ENCODE results near the gene KRTAP9-1.
"Not testable (repeated sequence)": the region's sequence is repeated elsewhere in the genome, so short reads cannot be mapped to it uniquely, and the experiment has no call there.

KRTAP9-1 gene

GRCh38 chr17:41184480-41184961, 5.2 kb upstream of the KRTAP9-1 start, which contains the start of gene KRTAP4-1:
KRTAP4-1 (minus strand) TSS chr17:41184911; CDS start chr17:41184854, 57 bp downstream.
- no peak for DNase-seq

- DNase-seq = no peak
Observed at GRCh38 chr17:41185001-41185400, 4.7 kb upstream of the KRTAP9-1 start.

DNA sequence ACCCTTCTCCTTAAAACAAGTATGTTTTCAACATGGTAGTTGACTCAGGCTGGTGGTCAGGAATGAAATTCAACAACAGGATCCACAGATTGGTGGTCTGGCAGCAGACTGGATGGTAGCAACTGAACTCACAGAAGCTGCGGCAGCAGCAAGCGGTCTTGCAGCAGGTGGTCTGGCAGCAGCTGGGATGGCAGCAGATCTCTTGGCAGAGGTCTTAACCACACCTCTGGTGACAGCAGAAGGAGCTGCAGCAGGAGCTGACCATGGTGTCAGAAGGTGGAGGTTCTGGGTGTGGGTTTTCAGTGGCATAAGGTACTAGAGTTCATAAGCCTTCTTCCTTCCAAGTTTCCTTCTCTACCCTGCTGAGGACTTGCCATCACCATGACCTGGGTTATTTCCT, 2.8 kb upstream of the KRTAP9-1 start:
- DNase-seq = no peak

GRCh38 chr17:41190328-41190727, 641 bp downstream of the KRTAP9-1 start:
- peak; percentile 50 for DNase-seq

DNA sequence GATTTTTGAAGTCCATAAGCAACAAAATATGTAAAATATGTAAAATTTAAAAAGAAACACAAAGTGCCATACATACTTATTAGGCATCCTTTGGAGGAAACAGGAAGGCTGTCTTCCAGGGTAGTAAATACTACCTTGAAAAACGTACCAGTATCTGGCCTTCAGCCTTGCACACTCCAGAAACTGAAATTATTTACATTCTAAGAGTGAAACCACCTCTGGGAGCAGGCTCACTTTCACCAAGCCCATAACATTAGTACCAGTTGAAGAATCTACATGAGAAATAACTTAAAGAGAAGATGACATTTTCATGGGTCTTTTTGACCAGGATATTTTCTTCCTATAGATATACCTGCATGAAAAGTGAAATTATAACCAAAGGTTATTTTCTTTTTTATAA, 6.4 kb downstream of the KRTAP9-1 start:
- no peak for DNase-seq

- no peak for DNase-seq
Observed at GRCh38 chr17:41199421-41200078, 9.9 kb downstream of the KRTAP9-1 start.

DNA sequence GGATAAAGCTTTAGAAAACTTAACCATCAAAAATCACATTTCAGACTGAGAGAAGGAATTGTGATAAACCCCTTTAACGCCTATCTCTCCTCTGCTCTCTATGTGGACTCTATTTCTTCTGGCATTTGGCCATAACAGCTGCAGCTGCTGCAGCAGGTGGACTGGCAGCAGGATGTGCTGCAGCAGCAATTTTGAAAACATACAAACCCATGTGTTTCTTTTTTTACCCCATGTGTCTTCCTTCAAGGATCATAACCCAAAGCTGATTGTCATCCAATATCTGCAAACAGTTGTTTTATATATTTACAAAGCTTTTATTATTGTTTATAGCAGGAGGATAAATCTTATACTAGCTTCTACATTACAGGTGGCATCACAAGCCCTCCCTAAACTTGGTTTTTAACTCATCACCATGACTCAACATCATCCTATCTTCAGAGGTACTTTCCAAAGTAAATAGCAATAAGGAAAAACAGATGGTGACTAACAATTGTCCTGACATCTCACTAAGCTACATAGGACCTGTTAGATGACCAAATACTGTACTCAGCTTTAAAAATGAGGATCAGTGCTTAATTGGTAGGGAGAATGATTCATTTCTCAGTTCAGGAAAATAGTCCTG, 22.3 kb downstream of the KRTAP9-1 start:
- no peak for DNase-seq

DNA sequence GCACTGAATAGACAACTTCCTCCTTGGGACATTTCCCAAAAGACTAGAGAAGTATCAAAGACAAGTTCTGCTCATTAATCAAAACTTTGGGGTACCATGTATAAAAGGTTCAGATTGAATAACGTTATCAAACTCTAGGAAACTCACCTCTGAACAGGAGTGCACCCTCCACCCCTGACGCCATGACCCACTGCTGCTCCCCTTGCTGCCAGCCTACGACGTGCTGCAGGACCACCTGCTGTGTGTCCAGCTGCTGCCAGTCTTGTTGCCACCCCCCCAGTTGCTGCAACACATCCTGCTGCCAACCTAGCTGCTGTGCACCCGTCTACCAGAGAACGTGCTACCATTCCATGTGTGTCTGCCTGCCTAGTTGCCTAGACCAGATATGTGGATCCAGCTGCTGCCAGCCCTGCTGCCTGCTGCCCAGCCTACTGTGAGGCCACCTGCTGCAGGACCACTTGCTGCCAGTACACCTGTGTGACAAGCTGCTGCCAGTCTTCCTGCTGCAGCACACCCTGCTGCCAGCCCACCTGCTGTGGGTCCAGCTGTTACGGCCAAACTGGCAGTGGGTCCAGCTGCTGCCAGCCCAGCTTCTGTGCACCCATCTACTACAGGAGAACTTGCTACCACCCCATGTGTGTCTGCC, 23.0 kb downstream of the KRTAP9-1 start:
- DNase-seq = no peak

- no peak for DNase-seq
Observed at GRCh38 chr17:41215681-41216080, 26.0 kb downstream of the KRTAP9-1 start.

GRCh38 chr17:41223821-41224220, 34.1 kb downstream of the KRTAP9-1 start:
- DNase-seq = no peak

DNA sequence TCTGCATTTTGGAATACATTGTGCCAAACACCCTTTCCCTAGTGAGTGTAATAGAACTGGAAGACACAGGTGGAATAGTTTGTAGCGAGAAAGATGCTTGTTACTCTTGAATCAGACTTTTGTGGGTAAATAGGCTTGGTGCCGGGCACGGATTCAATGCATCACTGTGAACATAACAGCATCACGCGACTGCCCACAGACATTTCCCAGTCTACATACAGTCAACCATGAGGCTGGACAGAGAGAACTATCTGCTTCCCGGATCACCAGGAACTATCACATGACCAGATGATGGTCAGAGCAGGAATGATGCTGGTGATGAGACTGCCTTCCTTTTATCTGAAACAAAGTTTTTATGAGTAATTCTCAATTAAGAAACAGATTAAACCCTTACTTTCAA, 36.4 kb downstream of the KRTAP9-1 start:
- no peak for DNase-seq

DNA sequence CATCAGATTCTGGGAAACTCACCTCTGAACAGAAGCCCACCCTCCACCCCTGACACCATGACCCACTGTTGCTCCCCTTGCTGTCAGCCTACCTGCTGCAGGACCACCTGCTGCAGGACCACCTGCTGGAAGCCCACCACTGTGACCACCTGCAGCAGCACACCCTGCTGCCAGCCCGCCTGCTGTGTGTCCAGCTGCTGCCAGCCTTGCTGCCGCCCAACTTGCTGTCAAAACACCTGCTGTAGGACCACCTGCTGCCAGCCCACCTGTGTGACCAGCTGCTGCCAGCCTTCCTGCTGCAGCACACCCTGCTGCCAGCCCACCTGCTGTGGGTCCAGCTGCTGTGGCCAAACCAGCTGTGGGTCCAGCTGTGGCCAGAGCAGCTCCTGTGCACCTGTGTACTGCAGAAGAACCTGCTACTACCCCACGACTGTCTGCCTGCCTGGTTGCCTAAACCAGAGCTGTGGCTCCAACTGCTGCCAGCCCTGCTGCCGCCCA, 37.0 kb downstream of the KRTAP9-1 start, which contains the start of gene KRTAP9-2:
Gene KRTAP9-2, plus strand, starts transcription at position 51 of the 498 bp plus-strand sequence. Its CDS starts 7 bp downstream, at position 58.
- DNase-seq = not testable (repeated sequence)

DNA sequence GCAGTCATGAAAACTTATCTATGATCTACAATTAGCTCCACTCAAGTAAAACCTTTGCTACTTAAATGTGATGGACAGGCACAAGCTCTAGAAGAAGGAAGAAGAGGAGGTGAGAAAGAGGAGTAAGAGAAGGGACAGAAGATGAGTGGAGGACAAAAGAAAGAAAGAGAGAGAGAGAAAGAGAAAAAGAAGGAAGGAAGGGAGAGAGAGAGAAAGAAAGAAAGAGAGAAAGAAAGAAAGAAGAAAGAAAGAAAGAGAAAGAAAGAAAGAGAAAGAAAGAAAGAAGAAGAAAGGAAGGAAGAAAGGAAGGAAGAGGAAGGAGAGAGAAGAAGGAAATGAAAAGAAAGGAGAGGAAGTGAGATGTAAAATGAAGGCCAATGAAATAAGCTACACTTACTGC, 40.4 kb downstream of the KRTAP9-1 start:
- no peak for DNase-seq

- no peak for DNase-seq
Observed at GRCh38 chr17:41231731-41232130, 42.0 kb downstream of the KRTAP9-1 start.

- DNase-seq = not testable (repeated sequence)
Observed at GRCh38 chr17:41232399-41233105, 42.9 kb downstream of the KRTAP9-1 start, which contains the start of gene KRTAP9-3. KRTAP9-3 (plus strand) TSS chr17:41232449; CDS start chr17:41232502, 53 bp downstream.

- DNase-seq = not testable (repeated sequence)
Observed at GRCh38 chr17:41237116-41237515, 47.4 kb downstream of the KRTAP9-1 start.

DNA sequence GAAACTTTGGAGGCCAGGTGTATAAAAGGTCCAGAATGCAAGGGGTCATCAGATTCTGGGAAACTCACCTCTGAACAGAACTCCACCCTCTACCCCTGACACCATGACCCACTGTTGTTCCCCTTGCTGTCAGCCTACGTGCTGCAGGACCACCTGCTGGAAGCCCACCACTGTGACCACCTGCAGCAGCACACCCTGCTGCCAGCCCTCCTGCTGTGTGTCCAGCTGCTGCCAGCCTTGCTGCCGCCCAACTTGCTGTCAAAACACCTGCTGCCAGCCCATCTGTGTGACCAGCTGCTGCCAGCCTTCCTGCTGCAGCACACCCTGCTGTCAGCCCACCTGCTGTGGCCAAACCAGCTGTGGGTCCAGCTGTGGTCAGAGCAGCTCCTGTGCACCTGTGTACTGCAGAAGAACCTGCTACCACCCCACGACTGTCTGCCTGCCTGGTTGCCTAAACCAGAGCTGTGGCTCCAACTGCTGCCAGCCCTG, 48.3 kb downstream of the KRTAP9-1 start, which contains the start of gene KRTAP9-8:
Gene KRTAP9-8, plus strand, starts transcription at position 51 of the 489 bp plus-strand sequence. Its CDS starts 53 bp downstream, at position 104.
- not testable (repeated sequence) for DNase-seq
